Nephron (organoid): Measurements from ENCODE around the gene CLRN2.

Experiments
- H3K27ac Mint-ChIP-seq, 3 experiments: 2 replicates each; pipeline ENCODE4 v1.8.0; 2020; ENCODE audit warnings: mixed read lengths in 3 of 3, mild to moderate bottlenecking in 2 of 3, moderate library complexity in 1 of 3
- H3K27me3 Mint-ChIP-seq: 2 replicates; pipeline ENCODE4 v1.8.0; 2021; ENCODE audit warnings: low read depth, mild to moderate bottlenecking, moderate library complexity, mixed read lengths
- H3K36me3 Mint-ChIP-seq: 2 replicates; pipeline ENCODE4 v1.8.0; 2020; ENCODE audit warnings: low read depth, mixed read lengths
- H3K4me1 Mint-ChIP-seq: 2 replicates; pipeline ENCODE4 v1.8.0; 2020; ENCODE audit warnings: mixed read lengths
- H3K4me3 Mint-ChIP-seq, 3 experiments: 2 replicates each; pipeline ENCODE4 v1.8.0; 2020; ENCODE audit warnings: mild to moderate bottlenecking in 3 of 3, mixed read lengths in 3 of 3, moderate library complexity in 2 of 3
- H3K9me3 Mint-ChIP-seq: 2 replicates; pipeline ENCODE4 v1.8.0; 2020; ENCODE audit warnings: mixed read lengths
- CTCF ChIP-seq, 3 experiments: fragments of 200-600 bp; sonication (generic); IDR thresholded peaks; one replicate each; pipeline ENCODE4 v1.5.0; 2021; ENCODE audit warnings: antibody characterized with exemption in 3 of 3; ENCODE audit not compliant: unreplicated experiment in 3 of 3

CLRN2 gene

GRCh38 chr4:17523662-17524061 is 8.7 kb downstream of the CLRN2 start:
- H3K4me3 Mint-ChIP-seq = no peak overlapping the region
- TF ChIP-seq CTCF (IDR thresholded peaks at IDR 0.05; ENCODE audit: unreplicated experiment in 3 of 3) = no peak
- no peaks in the 10 kb centered on the region for H3K36me3 Mint-ChIP-seq
- peaks cover 19% of the 10 kb centered on the region for H3K27me3 Mint-ChIP-seq
- H3K27ac Mint-ChIP-seq = no peak overlapping the region
- no peaks in the 10 kb centered on the region for H3K9me3 Mint-ChIP-seq
- H3K4me1 Mint-ChIP-seq = no peaks in the 10 kb centered on the region

- TF ChIP-seq CTCF (IDR thresholded peaks at IDR 0.05; ENCODE audit: unreplicated experiment in 3 of 3) = no peak
- H3K27ac Mint-ChIP-seq = no peak overlapping the region
- H3K36me3 Mint-ChIP-seq = no peaks in the 10 kb centered on the region
- H3K27me3 Mint-ChIP-seq = peaks cover 7% of the 10 kb centered on the region
- H3K4me3 Mint-ChIP-seq = no peak overlapping the region
- no peaks in the 10 kb centered on the region for H3K4me1 Mint-ChIP-seq
- no peaks in the 10 kb centered on the region for H3K9me3 Mint-ChIP-seq
Measured at GRCh38 chr4:17526695-17527477, 11.9 kb downstream of the CLRN2 start.

GRCh38 chr4:17528551-17529165 is 13.7 kb downstream of the CLRN2 start:
- no peaks in the 10 kb centered on the region for H3K36me3 Mint-ChIP-seq
- no peaks in the 10 kb centered on the region for H3K4me1 Mint-ChIP-seq
- TF ChIP-seq CTCF (IDR thresholded peaks at IDR 0.05; ENCODE audit: unreplicated experiment in 3 of 3) = no peak
- no peaks in the 10 kb centered on the region for H3K9me3 Mint-ChIP-seq
- H3K27me3 Mint-ChIP-seq = peaks cover 6% of the 10 kb centered on the region
- H3K27ac Mint-ChIP-seq = no peak overlapping the region
- H3K4me3 Mint-ChIP-seq = no peak overlapping the region

- no peaks in the 10 kb centered on the region for H3K36me3 Mint-ChIP-seq
- H3K9me3 Mint-ChIP-seq = no peaks in the 10 kb centered on the region
- H3K4me3 Mint-ChIP-seq = no peak overlapping the region
- no peak for TF ChIP-seq CTCF (IDR thresholded peaks at IDR 0.05; ENCODE audit: unreplicated experiment in 3 of 3)
- no peaks in the 10 kb centered on the region for H3K4me1 Mint-ChIP-seq
- H3K27ac Mint-ChIP-seq = no peak overlapping the region
- H3K27me3 Mint-ChIP-seq = no peaks in the 10 kb centered on the region
Measured at GRCh38 chr4:17531538-17532285, 16.7 kb downstream of the CLRN2 start.

GRCh38 chr4:17534705-17535104 is 19.7 kb downstream of the CLRN2 start:
- H3K4me3 Mint-ChIP-seq = no peak overlapping the region

More at GRCh38 chr4:17534705-17535104, 19.7 kb downstream of the CLRN2 start:
- Mint-ChIP-seq H3K27me3 (no peaks in the 10 kb centered on the region), H3K27ac (no peak overlapping the region), H3K9me3 (no peaks in the 10 kb centered on the region), H3K4me1 (no peaks in the 10 kb centered on the region), H3K36me3 (no peaks in the 10 kb centered on the region)
- no peak for TF ChIP-seq CTCF (IDR thresholded peaks at IDR 0.05; ENCODE audit: unreplicated experiment in 3 of 3)
